Choroid plexus epithelial cell (primary cell): ENCODE data around the gene GATA5.

Source experiments
- DNase-seq: peaks from one replicate; pipeline ENCODE4 v3.0.0-alpha.2; 2010; ENCODE audit warnings: low read depth
- H3K4me3 ChIP-seq: 2 replicates; pipeline ENCODE4 v1.5.1; 2011; ENCODE audit warnings: low read depth, mild to moderate bottlenecking, control low read depth, low read length, moderate library complexity
- CTCF ChIP-seq: conservative IDR thresholded peaks from 2 replicates; pipeline ENCODE4 v1.5.1; 2011; ENCODE audit warnings: low read depth, mild to moderate bottlenecking, control low read depth, inconsistent platforms, low read length, moderate library complexity

Gene GATA5

DNA sequence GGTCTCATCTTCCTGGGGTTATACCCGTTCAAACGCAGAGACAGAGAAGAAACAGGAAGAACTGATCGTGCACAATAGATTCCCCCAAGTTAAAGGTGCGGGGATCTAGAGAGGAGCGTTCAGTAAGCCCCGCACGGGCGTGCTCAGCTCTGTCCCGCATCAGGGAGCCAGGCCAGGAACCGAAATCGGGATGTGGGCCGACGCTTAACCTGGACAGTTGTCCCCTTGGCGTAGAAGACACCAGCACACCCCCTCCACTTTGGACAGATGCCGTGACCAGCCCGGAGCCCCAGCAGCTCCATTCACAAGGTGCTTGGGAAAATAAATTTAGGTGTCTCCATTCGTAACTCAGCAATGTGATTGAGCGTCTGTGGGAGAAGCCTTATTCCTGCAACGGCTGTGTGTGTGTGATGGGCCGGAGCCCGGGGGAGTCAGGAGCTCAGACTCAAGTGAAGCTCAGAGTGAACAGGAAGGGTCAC is 24.0 kb upstream of the GATA5 start:
- DNase-seq: no peak
- no peak overlapping the region for H3K4me3 ChIP-seq
- TF ChIP-seq CTCF: no peak

- H3K4me3 ChIP-seq: no peak overlapping the region
- TF ChIP-seq CTCF: no peak
- no peak for DNase-seq
Measured at GRCh38 chr20:62498874-62499273, 23.1 kb upstream of the GATA5 start.

- H3K4me3 ChIP-seq: no peak overlapping the region
- DNase-seq: no peak
- peak; percentile 54 for TF ChIP-seq CTCF
Measured at GRCh38 chr20:62496568-62497218, 20.9 kb upstream of the GATA5 start.

- TF ChIP-seq CTCF: no peak
- H3K4me3 ChIP-seq: no peak overlapping the region
- DNase-seq: no peak
Measured at GRCh38 chr20:62495749-62496567, 20.2 kb upstream of the GATA5 start.

- no peak overlapping the region for H3K4me3 ChIP-seq
- TF ChIP-seq CTCF: no peak
- no peak for DNase-seq
Measured at GRCh38 chr20:62494980-62495748, 19.4 kb upstream of the GATA5 start.

GRCh38 chr20:62494537-62494936 is 18.7 kb upstream of the GATA5 start:
- no peak for TF ChIP-seq CTCF
- H3K4me3 ChIP-seq: no peak overlapping the region
- no peak for DNase-seq
